ENCODE data around the gene ATP6V0B. TPM values are rescaled to one million over a fixed set of nuclear protein-coding genes. Genes with fewer than 3 reads are reported as not detected.

ATP6V0B gene
- total and polyA plus RNA-seq, 2 of the 4 experiments (the other 2 are of a cell fraction), result 72.1 to 169 TPM

DNA sequence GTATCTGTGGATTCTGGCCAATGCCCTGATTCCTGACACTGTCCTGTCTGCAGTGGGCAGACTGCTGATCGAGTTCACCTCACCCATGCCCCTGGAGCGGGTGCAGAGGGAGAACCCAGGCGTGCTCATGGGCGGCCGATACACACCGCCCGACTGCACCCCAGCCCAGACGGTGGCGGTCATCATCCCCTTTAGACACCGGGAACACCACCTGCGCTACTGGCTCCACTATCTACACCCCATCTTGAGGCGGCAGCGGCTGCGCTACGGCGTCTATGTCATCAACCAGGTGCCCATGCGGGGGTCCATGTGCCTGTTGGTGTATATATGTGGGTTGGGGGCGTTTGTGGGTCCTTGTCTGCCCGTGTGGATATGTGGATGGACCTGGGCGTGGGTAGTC lies 6.9 kb downstream of the ATP6V0B start:
- H2BK15ac ChIP-seq (ENCODE audit: low read depth, low read length), result no peak overlapping the region
- no peak overlapping the region for H3K9ac ChIP-seq (ENCODE audit: low read depth, low read length)
- ChIA-PET CTCF (no interaction called here), POLR2A (ENCODE audit: unreplicated experiment) (no interaction called here)
- WGBS, 2 experiments (ENCODE audit: extremely low coverage in 2 of 2, insufficient read length in 1 of 2), result 97% methylated on average over 7 of the region's 20 CpGs; no CpG with 5 or more reads in 1 of the 2 experiments
- in situ Hi-C loops (cut with MboI; ENCODE audit: low sequenced_read_pairs) (no loop called here), intact Hi-C loops (cut with micrococcal nuclease) (no loop called here), dilution Hi-C loops (cut with HindIII; ENCODE audit: low sequenced_read_pairs, unreplicated experiment) (no loop called here)
- peaks cover 42 to 78% of the 10 kb centered on the region in 2 experiments for H3K79me1 ChIP-seq (ENCODE audit: low read depth in 1 of 2, low read length in 2 of 2)
- no peak for ATAC-seq (ENCODE audit: low read depth)
- no peak overlapping the region for H3K18ac ChIP-seq (ENCODE audit: low read depth, low read length)
- H3K23ac ChIP-seq (ENCODE audit: low read depth, low read length), result no peak overlapping the region
- no peak for TF ChIP-seq BHLHE40 (IDR thresholded peaks at IDR 0.05; ENCODE audit: low read depth, low read length)
- no peak for TF ChIP-seq CHD1 (IDR thresholded peaks at IDR 0.05; ENCODE audit: low read depth, low read length)
- TF ChIP-seq, protein P1, sequence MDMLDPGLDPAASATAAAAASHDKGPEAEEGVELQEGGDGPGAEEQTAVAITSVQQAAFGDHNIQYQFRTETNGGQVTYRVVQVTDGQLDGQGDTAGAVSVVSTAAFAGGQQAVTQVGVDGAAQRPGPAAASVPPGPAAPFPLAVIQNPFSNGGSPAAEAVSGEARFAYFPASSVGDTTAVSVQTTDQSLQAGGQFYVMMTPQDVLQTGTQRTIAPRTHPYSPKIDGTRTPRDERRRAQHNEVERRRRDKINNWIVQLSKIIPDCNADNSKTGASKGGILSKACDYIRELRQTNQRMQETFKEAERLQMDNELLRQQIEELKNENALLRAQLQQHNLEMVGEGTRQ (IDR thresholded peaks at IDR 0.05; ENCODE audit: low read depth, low read length), result no peak
- no peak for TF ChIP-seq FOS (IDR thresholded peaks at IDR 0.05; ENCODE audit: low read depth, low read length)
- no peak for TF ChIP-seq NFE2L2 (IDR thresholded peaks at IDR 0.05; ENCODE audit: low read depth, low read length)
- TF ChIP-seq ELK1 (IDR thresholded peaks at IDR 0.05; ENCODE audit: borderline replicate concordance, low read depth, low read length), result no peak
- no peak for TF ChIP-seq POLR2A (IDR thresholded peaks at IDR 0.05; ENCODE audit: low read depth, low read length)
- no peak for TF ChIP-seq MAFK (IDR thresholded peaks at IDR 0.05; ENCODE audit: low read depth, low read length)
- no peaks in the 10 kb centered on the region for H3K9me3 ChIP-seq (ENCODE audit: control insufficient read depth, insufficient read depth, low read length)
- H3K14ac ChIP-seq (replicated peaks; ENCODE audit: low read depth, low read length), result no peak overlapping the region
- H3K56ac ChIP-seq (ENCODE audit: extremely low read depth, insufficient read depth, low read length), result no peak overlapping the region
- no peak overlapping the region for H3K4me3 ChIP-seq (ENCODE audit: insufficient read depth, low read depth, low read length)
- H3K9me1 ChIP-seq (ENCODE audit: insufficient read depth, low read length), result peaks cover 42% of the 10 kb centered on the region
- peaks cover 24% of the 10 kb centered on the region for H3K4me1 ChIP-seq (ENCODE audit: control insufficient read depth, insufficient read depth, low read length)
- no peak for DNase-seq
- no peak overlapping the region for H2BK20ac ChIP-seq (ENCODE audit: low read depth, low read length)
- peaks cover 50% of the 10 kb centered on the region for H3K36me3 ChIP-seq (ENCODE audit: control insufficient read depth, insufficient read depth, low read length)
- peaks cover 47% of the 10 kb centered on the region for H4K20me1 ChIP-seq (ENCODE audit: insufficient read depth, low read length)
- no peak overlapping the region for H2BK120ac ChIP-seq (ENCODE audit: low read depth, low read length)
- no peak overlapping the region for H4K5ac ChIP-seq (ENCODE audit: low read depth, low read length)
- no peak overlapping the region for H2AK5ac ChIP-seq (ENCODE audit: low read depth, low read length)
- H2AFZ ChIP-seq (replicated peaks; ENCODE audit: low read length, poor library complexity), result peak overlapping the region; percentile 17
- H2BK5ac ChIP-seq (ENCODE audit: low read depth, low read length, poor library complexity, severe bottlenecking), result no peak overlapping the region
- H3K27ac ChIP-seq (ENCODE audit: insufficient read depth, low read length), result no peak overlapping the region
- no peaks in the 10 kb centered on the region for H3K27me3 ChIP-seq (ENCODE audit: control insufficient read depth, insufficient read depth, low read length)
- peak overlapping the region; percentile 38 for H2AK9ac ChIP-seq (replicated peaks; ENCODE audit: low read depth, low read length, poor library complexity)
- no peak overlapping the region for H3K4me2 ChIP-seq (ENCODE audit: low read depth, low read length)
- H3K4ac ChIP-seq (ENCODE audit: low read depth, low read length), result no peak overlapping the region
- no peak overlapping the region for H4K8ac ChIP-seq (ENCODE audit: low read depth in 2 of 2, low read length in 2 of 2)
- BruUV-seq (replicated peaks), result no TSS peak
- no peak overlapping the region for H4K91ac ChIP-seq (ENCODE audit: insufficient read depth, low read depth, low read length)

Data from IMR-90 (cell line).